ENCODE results near the gene CBX4.

CBX4 gene

DNA sequence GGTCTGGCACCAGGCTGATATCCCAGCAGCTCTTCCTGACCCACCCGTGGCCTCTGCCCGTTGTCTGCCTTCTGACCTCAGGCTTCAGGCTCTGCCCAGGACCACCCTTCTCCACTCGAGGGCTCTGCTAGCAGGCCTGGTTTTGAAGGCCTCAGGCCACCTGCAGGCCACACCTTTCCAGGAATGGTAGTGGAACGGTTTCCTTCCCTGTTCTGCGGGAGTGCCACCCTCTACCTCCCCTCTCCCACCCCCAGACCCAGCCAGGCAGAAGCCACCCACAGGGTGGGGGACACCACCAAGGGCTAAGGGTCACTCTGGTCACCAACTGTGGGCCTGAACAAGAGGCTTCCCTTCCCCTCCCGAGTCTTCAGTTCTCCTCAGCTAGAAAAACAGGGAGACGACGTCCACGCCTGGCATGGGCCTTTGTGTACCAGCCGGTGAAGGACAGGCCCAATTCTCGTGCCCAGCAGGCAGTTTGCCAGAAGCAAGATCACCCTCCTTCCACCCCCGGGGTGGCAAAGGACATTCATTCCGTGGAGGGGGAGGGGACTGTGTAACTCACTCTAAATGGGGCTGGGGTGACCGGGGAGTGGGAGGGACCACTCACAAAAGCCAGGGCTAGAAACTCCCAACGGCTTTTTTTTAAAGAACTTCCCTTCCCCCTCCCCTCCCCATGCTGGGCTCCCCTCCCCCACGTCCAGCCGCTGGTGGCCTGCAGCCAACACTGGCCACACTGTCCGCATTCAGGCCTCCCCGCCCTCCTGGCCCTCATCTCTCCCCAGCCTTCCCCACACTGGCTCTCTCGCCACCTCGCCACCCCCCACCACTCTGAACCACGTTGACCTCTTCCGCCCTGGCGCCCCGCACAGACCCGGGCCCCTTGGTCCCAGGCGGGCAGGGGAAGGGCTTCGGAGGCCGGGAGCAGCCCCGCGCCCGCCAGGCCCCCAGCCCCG is 7.7 kb downstream of the CBX4 start:
- DNase-seq (ENCODE audit: low read depth in 4 of 4, low spot score in 1 of 4): no peak

DNA sequence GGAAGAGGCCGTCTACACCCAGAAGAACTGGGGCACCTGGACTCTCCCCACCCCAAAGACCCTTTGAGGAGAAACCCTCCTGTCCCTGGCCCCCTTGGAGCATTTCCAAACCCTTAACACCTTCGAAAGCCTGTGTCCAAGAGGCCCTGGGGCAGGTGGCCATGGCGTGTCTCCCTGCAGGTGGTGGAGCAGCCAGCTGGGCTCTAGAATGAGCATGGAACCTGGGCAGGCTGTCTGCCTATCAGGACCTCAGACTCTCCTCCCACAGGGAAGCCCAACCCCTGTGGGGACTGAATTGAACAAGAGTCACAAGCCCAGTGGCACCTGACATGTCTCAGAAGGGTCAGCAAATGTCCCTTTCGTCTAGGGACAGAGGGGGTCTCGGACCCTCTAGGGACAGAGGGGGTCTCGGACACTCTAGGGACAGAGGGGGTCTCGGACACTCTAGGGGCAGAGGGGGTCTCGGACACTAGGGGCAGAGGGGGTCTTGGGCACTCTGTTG is 8.4 kb downstream of the CBX4 start:
- no peak for DNase-seq (ENCODE audit: low read depth in 4 of 4, low spot score in 1 of 4)

DNA sequence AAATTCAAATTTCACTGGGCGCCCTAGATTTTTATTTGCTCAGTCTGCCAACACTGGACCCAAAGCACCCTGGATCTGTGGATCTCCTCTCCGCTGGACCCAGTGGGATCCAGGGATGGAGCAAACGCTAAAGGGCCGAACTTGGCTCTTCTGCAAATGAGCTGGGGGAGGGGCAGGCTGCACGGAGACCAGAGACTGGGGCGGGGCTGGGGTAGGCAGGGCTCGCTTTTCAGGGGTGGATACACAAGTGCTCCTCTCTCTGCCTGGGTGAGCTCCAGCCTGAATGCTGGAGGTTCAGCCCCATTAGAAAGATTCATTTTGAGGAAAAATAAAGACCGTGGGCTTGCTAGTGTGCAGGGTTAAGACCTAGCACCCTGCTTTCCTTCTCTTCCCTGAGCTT is 8.9 kb downstream of the CBX4 start:
- no peak for DNase-seq (ENCODE audit: low read depth in 4 of 4, low spot score in 1 of 4)

DNA sequence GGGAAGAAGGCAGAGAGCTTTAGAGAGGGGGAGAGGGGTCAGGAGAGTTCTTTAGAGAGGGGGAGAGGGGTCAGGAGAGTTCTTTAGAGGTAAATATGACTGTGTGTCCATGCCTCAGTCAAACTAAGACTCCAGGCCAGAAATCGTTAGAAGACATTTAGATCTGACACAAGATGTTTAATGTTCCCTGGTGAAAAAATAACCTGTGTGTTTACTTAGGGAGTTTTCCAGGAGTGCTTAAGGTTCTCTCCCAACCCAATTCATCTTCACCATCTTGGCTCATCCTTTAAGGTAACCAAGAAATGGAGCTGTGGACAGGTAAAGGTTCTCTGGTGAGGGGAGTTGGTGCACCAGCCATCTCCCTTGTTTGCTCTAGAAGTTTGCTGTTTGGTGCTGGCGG is 9.8 kb downstream of the CBX4 start:
- no peak for DNase-seq (ENCODE audit: low read depth in 4 of 4, low spot score in 1 of 4)

DNA sequence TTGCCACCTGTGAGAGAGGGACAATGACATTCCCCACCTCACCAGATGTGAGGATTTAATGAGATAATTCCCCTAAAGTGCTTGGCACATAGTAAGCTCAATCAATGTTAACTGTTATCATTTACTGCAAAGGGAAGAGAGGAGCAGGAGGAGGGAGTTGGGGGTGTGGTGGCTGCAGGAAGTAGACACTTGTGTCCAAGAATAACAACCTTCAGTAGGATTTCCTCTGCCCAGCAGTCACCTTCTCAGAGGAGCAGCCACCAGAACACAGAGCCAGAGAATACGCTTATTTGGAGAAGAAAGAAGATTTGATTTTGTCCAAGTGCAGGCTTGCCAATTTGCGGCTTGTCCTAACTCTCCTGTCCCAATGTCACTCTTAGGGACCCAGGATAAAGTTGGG is 10.2 kb downstream of the CBX4 start:
- DNase-seq (ENCODE audit: low read depth in 4 of 4, low spot score in 1 of 4): no peak

DNA sequence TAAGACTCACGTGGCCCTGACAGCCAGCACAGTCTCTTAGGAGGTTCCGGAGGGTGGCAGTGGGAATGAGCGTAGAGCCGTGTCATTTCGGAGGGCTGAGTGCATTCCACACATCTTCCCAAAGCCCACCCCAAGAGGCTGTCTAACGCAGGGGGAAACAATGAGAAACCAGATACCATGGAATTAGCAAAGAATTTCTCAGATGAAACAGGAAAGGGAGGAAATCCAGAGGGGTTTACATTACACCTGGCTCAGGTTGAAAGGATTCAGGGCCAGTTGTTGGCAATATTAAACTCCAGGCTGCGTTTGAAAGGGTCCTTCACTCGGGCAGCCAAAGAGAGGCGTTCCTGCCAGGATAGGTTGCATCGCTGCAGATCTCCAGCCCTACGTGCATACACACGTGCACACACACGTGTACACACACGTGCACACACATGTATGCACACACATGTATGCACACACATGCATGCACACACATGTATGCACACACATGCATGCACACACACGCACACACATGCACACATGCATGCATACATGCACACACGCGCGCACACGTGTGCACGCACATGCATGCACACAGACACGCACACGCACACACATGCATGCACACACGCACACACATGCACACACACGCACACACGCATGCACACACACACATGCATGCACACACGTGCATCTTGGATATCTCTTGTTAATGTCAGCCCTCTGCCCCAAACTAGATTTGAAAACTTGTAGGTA is 12.2 kb downstream of the CBX4 start:
- DNase-seq (ENCODE audit: low read depth in 4 of 4, low spot score in 1 of 4): no peak

DNA sequence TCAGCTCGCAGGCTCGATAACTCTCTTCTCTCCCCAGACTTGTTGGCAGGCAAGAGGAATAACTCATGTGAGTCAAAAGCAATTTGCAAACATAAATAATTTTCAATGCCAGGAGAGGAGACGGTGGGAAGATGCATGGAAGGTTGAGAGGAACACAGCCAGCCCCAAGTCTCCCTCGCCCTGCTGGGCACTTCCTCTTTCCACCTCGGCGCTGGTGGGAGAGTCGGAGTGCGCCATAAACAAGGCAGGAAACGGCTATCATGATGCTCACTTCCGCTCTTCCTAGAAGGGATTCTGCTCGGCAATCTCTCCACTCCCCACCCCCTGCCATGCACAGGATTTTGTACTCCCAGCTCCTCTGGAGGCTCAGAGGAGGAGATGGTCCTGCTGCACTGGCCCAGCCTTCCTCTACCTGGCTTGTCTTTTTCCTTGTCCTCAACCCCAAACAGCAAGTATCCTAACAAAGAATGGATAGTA is 13.0 kb downstream of the CBX4 start:
- DNase-seq (ENCODE audit: low read depth in 4 of 4, low spot score in 1 of 4): no peak

DNA sequence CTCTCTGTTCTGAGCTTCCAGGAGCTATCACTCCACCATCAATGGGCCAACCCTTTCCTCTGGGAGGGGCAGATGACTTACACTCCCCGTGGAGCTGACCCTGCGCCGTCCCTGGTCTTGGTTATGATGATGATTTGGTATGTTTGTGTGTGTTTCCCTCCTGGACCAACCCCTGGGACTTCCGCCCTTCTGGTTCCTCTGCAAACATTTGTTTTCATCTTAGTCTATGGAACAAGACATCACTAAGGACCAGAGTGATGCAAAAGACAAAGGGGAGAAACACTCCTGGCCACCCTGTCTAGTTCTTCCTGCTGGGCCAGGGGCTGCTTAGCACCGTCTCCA is 13.7 kb downstream of the CBX4 start:
- DNase-seq (ENCODE audit: low read depth in 4 of 4, low spot score in 1 of 4): no peak

DNA sequence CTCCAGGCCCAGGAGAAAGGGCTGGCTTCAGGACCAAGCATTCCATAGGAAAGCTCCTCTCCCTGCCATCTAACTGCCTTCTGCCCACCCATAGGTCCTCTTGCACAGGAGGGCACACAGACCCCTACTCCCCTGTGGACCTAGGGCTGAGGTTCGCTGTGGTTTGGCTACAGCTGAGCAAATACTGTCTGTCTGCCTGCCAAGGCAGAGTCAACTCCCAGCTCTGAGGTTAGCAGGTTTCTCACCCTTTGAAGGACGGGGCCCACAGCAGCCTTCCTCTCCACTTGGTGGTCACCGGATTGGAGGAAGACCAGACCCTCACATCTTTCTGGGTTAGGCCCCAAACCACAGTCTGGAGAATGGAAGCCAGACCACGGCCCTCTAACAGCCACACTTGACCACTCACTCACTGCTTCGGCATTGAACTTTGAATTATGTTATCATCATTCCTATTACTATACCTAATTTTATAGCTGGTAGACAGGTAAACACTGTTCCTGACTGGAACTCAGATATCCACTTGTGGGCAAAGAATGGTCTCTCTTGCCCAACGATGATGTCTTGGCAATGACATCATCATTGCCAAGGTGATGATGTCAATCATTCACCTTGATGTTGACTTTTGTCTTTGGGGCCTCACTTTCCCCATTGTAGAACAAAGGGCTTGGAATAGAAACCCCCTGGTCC is 14.2 kb downstream of the CBX4 start:
- no peak for DNase-seq (ENCODE audit: low read depth in 4 of 4, low spot score in 1 of 4)

DNA sequence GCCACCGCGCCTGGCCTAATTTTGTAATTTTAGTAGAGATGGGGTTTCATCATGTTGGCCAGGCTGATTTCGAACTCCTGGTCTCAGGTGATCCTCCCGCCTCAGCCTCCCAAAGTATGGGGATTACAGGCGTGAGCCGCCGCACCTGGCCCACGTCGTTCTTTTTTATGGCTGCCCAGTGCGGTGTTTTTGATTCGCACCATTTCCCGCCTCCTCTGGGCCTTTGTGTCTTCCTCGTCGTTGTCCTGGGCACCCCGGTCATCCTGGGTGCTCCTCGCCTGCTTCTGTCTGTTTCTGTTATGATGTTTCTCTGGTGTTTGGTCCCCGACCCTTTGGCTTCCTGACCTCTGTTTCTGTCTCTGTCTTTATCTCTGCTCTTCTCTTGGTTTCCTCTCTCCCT is 15.0 kb downstream of the CBX4 start:
- DNase-seq (ENCODE audit: low read depth in 4 of 4, low spot score in 1 of 4): no peak

DNA sequence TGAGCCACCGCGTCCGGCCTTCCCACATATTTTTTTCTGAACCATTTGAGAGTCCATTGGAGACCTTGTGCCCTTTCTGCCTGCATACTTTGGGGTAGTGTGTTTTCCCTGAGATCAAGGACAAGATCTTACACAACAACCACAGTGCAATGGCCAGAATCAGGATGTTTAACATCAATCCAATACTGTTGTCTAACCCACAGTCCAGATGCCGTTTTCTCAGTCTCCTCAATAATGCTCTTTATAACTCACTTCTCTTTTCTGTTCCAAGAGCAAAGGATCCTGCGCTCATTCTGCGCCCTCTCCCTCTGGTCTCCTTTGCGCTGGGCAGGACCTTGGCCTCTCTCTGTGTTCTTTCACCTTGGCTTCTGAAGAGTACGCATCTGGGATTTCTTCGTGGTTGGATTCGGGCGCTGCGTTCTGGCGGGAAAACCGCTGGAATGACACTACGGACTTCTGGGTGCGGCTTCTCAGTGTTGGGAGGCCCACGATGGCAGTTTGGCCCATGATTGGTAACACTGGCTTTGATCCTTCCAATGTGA is 16.6 kb downstream of the CBX4 start:
- no peak for DNase-seq (ENCODE audit: low read depth in 4 of 4, low spot score in 1 of 4)

DNA sequence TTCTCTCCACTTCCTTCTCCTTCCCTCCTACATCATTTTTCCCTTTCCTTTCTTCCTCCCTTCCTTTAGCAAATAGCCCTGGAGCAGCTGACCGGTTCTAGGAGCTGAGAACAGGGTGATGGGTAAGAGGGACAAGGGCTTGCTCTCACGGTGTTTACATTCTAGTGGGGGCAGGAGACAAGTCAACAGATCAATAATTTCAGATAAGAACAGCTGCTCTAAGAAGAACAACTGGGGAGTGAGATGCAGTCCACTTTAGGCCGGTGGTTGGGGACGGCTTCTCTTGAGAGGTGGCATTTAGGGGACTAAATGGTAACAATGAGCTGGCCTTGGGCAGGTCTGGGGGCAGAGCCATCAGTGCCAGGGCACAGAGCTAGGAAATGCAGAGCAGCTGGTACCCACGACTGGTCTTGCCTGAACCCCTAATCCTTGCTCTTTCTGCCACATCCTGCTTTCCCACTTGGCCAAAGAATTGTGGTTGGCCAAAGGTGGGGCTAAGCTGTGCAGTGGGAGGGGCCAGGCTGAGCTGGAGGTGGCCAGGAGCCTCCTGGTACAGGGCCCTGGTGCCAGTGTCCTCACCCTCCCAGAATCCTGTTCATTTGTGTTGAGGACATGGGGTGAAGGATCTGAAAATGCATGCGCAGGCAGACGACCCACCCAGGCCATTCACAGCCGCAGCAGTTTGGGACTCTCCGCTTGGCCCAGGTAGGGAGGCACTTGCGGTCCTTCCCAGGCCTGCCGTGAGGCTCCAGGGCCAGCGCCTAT is 17.7 kb downstream of the CBX4 start:
- no peak for DNase-seq (ENCODE audit: low read depth in 4 of 4, low spot score in 1 of 4)

DNA sequence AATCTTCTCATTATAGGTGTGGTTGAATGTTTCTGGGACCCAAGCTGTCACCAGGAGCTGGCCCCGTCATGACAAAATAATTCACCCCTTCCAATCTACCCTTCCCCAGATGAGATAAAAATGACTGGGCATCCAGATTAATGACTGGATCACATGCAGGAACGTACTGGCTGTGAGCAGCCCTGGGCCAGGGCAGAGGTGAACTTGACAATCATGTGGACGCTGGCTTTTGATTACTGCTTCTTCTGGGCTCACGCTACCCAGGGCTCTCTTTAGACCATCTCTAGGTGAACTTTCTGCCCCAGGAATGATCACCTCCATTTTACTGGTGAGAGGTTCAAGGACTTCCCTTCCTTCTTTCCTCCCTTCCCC is 18.3 kb downstream of the CBX4 start:
- no peak for DNase-seq (ENCODE audit: low read depth in 4 of 4, low spot score in 1 of 4)

DNA sequence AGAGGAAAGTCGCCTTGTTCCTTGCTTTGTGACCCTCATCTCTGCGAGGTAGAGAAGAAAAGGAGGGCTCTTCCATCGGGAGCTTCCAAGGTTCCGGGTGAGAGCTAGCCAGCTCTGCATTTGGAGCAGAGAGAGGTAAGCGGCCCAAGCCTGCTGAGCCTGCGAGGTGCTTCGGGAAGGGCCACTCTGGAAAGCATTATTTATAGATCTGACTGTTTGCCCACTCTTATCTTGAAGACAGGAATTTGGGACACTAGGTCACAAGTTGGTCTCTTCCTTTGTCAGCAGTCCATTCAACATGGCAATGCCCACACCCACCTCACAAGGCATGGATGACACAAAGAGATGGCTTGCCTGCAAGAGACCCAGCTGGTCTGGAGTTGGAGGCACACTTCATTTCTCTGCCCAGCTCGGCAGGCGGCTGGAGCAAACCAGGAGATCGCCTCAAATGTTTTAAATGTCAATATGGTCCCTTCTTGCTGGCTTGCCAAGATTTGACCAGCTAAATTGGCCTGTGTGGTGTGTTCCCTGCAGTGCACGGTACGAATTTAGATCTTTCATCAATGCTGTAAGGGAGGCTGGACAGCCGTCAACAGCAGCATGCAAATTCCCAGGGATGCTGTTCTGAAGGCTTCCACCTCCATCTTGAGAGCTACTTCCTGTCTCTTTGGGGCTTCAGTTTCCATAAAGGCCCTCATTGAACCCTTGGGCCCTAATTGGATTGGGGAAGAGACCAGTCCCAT is 19.5 kb downstream of the CBX4 start:
- DNase-seq (ENCODE audit: low read depth in 4 of 4, low spot score in 1 of 4): no peak

DNA sequence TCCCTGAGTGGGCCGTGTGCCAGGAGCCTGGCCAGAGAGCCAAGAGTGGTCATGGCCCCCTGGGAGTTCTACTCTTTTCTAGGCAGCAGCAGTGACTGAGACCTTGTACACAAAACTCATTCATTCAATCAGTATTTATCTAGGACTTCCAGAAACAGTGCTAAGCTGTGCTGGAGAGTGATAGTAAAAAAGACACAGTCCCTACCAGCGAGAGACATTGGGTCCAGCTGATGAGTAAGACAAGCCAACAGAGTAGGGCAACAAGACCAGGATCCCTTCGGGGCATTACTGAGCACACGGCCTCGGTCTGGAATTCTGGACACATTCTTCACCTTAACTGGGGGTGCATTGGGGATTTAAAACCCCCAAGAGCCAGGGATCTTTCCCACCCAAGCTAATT is 20.2 kb downstream of the CBX4 start:
- no peak for DNase-seq (ENCODE audit: low read depth in 4 of 4, low spot score in 1 of 4)

DNA sequence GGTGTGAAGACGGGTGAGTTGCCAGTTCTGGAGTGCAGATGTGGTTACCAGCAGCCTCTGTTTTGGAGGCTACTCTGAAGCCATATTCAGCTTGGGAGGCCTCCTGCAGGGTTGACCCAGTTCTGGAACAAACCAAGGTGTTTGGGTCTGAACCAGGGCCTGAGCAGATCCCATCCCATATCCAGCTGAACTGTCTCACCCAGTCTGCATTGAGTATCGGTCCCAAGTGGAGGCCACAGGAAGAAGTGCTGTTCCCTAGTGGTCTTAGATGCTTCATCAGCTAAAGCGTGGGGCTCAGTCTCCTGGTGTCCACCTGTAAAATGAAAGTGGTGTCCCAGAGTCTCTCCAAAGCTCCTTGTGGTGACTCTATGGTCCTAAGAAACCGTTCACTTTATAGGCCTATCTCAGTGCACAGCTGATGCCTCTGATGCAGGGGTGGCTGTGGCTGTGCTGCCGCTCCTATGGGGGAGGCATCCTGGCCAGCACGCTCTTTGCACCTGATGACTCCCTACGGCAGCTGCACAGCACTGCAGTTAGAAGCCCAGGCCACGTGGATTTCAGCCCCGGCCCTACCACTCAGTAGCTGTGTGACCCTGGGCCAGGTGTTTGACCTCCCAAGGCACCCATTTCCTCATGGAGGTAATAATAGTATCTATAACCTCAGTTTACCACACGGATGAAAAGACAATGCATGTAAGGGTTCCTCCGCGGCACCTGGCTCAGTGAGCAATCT is 21.0 kb downstream of the CBX4 start:
- DNase-seq (ENCODE audit: low read depth in 4 of 4, low spot score in 1 of 4): no peak

DNA sequence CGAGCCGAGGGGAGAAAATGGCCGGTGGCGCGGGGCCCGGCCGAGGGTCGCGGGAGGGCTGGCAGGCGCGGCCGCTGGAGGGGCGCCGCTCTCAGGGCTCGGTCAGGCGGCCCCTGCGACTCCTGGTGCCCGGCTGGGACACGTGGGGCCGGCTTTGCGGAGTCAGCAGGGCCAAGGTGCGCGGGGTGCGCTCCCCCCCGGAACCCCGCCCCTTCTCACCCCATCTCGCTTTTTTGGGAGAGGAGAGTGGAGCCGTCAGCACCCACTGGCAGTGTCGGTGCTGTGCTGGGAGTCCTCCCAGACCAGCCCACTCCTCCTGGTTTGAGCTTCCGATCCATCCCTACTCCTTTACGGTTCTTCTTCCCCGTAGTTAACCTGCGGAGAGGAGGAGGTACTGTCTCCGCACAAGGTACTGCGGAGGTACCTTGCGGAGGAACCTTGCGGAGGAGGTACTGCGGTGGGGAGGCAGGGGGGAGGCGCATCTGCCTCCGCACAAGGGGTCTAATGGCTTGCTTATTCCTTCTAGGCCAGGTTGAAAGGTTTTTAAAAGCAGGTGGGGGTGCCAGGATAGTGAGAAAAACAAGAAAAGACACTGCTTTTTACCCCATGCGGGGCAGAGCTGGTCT is 23.3 kb downstream of the CBX4 start:
- DNase-seq (ENCODE audit: low read depth in 4 of 4, low spot score in 1 of 4): no peak

DNA sequence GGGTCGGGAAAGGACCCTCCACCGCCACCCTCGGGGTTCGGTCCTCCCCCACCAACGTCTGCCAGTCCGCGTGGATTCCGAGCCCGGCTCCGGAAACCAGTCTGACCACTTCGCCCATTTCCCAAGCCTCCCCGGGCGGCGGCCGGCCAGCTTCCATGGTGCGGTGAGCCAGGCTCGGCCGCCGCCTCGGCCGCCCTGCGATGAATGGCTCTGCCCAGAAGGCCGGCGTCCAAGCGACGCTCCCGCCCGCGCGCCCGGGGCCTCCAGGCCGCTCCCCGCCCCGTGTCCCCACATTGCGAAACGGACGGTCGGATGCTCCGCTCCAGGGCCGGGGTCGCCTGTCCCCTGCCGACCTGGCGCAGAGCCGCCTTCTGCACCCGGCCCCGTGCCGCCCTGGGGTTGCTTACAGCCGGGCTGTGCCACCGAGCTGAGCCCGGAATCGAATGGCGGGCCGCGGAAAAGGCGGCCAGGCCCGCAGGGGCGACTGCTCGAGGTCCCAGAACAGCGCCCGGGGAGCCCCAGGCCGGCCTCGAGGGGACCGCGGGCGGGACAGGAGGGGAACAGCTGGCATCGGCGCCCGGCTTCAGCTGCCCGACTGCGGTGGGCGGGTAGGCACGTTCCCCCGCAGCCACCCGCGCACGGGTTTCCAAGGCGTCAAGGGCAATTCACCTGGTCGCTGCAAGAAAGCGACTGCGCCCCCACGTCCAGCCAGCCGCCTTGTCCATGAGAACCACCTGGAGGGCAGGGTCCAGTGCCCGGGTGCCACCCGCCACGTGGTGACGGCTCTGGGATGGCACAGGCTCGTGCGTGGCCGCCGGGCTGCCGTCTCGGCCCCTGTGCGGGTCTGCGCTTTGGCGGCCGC is 24.0 kb downstream of the CBX4 start:
- no peak for DNase-seq (ENCODE audit: low read depth in 4 of 4, low spot score in 1 of 4)

All from stimulated activated CD4-positive, alpha-beta T cell treated with anti-CD3 and anti-CD28 coated beads, Interleukin-1b, Interleukin-23, amount 100 ng/mL, for 24 hours (primary cell).